ENCODE results near the gene CHID1.

DNA sequence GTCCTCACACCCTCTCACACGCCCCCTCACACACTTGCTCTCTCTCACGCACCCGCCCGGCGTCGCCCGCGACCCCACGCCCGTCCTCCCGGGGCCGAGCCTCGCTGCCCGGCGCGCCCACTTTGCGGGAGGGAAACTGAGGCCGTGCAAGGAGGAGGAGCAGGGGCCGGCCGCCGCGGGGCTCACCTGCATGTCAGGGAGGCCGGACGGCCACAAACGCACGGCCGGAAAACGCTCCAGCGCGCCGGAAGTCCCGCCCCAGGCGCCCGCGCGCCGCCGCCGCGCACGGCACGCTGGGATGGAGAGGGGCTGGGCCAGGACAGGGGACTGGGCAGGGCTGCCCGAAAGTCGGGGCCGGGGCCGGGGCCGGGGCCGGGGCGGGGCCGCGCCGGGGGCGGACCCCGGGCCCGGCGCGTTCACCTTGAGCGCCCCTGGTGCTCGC lies at the start of gene CHID1:
- TF ChIP-seq, protein P1, sequence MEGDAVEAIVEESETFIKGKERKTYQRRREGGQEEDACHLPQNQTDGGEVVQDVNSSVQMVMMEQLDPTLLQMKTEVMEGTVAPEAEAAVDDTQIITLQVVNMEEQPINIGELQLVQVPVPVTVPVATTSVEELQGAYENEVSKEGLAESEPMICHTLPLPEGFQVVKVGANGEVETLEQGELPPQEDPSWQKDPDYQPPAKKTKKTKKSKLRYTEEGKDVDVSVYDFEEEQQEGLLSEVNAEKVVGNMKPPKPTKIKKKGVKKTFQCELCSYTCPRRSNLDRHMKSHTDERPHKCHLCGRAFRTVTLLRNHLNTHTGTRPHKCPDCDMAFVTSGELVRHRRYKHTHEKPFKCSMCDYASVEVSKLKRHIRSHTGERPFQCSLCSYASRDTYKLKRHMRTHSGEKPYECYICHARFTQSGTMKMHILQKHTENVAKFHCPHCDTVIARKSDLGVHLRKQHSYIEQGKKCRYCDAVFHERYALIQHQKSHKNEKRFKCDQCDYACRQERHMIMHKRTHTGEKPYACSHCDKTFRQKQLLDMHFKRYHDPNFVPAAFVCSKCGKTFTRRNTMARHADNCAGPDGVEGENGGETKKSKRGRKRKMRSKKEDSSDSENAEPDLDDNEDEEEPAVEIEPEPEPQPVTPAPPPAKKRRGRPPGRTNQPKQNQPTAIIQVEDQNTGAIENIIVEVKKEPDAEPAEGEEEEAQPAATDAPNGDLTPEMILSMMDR (IDR thresholded peaks at IDR 0.05; ENCODE audit: insufficient read depth, low read depth, low read length): no peak
- TF ChIP-seq EZH2 (IDR thresholded peaks at IDR 0.05; ENCODE audit: insufficient read depth, low read length): no peak

Measured in astrocyte (in vitro differentiated cells and primary cell).